D721Med (cell line): Measurements from ENCODE around the gene PLEKHN1.

ENCODE experiments used
- DNase-seq: peaks from one replicate; pipeline ENCODE4 v3.0.0; 2011; ENCODE audit warnings: low spot score; ENCODE audit not compliant: insufficient read length
- FAIRE-seq: peaks from 2 replicates; lab custom pipeline; 2011; peaks lifted over from hg19 to GRCh38; lab: Jason Lieb, UNC
- TF ChIP-seq, protein P1 (sequence below): IDR thresholded peaks from 2 replicates; pipeline ENCODE4 v1.5.1; 2012; ENCODE audit warnings: mild to moderate bottlenecking, control low read depth; ENCODE audit not compliant: insufficient read depth; ENCODE audit errors: missing control alignments

Gene PLEKHN1

GRCh38 chr1:1023700-1024099 is 57.4 kb downstream of the PLEKHN1 start:
- TF ChIP-seq, protein P1, sequence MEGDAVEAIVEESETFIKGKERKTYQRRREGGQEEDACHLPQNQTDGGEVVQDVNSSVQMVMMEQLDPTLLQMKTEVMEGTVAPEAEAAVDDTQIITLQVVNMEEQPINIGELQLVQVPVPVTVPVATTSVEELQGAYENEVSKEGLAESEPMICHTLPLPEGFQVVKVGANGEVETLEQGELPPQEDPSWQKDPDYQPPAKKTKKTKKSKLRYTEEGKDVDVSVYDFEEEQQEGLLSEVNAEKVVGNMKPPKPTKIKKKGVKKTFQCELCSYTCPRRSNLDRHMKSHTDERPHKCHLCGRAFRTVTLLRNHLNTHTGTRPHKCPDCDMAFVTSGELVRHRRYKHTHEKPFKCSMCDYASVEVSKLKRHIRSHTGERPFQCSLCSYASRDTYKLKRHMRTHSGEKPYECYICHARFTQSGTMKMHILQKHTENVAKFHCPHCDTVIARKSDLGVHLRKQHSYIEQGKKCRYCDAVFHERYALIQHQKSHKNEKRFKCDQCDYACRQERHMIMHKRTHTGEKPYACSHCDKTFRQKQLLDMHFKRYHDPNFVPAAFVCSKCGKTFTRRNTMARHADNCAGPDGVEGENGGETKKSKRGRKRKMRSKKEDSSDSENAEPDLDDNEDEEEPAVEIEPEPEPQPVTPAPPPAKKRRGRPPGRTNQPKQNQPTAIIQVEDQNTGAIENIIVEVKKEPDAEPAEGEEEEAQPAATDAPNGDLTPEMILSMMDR: no peak
- DNase-seq (no peak), FAIRE-seq (no peak)

GRCh38 chr1:1024149-1024770 is 58.0 kb downstream of the PLEKHN1 start:
- TF ChIP-seq, protein P1: no peak
- no peak for DNase-seq
- no peak for FAIRE-seq

- TF ChIP-seq, protein P1: no peak
- FAIRE-seq (no peak), DNase-seq (no peak)
Measured at GRCh38 chr1:1024771-1025699, 58.8 kb downstream of the PLEKHN1 start.
